NT2/D1 (cell line): ENCODE results near the gene IZUMO3.

ENCODE experiments used
- SUZ12 ChIP-seq: IDR thresholded peaks from 2 replicates; pipeline ENCODE4 v1.6.1; 2011; ENCODE audit not compliant: insufficient read length, insufficient read depth; ENCODE audit errors: extremely low read depth
- YY1 ChIP-seq: IDR thresholded peaks from 2 replicates; pipeline ENCODE4 v1.6.1; 2011; ENCODE audit not compliant: insufficient read length, insufficient read depth
- ZNF274 ChIP-seq: IDR thresholded peaks from 2 replicates; pipeline ENCODE4 v1.6.1; 2011; ENCODE audit warnings: mild to moderate bottlenecking, low read depth, low read length

- TF ChIP-seq SUZ12 (no peak), YY1 (no peak), ZNF274 (no peak)
Observed at GRCh38 chr9:24504521-24504920, 41.2 kb downstream of the IZUMO3 start.
